ENCODE data around the gene MGAT3.
"Not testable (repeated sequence)": the region's sequence is repeated elsewhere in the genome, so short reads cannot be mapped to it uniquely, and the experiment has no call there.

Gene MGAT3

DNA sequence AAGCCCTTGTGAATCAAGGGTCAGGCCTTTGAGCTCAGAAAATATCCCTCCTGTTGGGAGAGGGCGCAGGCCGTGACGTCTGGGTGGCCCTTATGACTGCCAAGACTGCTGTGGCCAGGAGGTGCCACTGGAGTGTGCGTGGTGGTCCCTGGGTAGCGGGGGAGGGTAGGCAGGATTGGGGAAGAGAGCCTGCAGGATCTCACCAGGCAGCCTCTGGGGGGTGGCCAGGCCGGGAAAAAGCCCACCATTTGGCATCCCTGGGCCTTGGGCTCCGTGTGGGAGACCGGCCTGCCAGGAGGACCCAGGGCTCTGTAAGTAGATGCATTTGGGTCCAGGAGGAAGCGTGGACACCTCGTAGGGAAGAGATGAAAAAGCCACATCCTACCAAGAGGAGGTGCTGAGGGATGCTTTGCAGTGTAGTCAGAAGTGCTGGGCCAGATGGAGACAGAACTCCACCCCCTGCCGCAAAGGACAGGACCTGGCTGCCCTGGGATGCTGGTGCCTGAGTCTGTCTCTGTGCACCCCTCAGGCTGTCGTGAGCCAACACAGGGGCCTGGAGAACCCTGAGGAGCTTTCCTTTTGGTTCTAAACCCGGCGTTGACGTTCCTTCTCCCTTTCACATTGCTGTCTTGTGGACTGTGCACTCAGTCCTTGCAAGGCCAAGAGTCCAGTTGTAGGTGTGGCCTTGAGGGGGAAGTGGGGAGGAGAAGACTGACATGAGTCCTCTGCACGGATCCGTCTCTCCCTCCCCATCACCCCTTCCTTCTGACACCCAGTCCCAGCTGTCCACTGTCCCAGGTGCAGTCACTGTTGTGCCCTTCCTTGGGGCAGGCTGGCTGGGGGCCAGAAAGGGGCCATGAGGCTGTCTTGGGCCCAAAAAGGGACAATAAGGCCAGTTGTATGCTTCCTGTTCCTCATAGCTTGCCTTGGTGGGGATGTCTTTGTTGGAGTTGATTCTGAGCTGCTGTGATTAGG, 32.6 kb downstream of the MGAT3 start:
- DNase-seq (ENCODE audit: low read depth in 1 of 2, low spot score in 1 of 2) = no peak

DNA sequence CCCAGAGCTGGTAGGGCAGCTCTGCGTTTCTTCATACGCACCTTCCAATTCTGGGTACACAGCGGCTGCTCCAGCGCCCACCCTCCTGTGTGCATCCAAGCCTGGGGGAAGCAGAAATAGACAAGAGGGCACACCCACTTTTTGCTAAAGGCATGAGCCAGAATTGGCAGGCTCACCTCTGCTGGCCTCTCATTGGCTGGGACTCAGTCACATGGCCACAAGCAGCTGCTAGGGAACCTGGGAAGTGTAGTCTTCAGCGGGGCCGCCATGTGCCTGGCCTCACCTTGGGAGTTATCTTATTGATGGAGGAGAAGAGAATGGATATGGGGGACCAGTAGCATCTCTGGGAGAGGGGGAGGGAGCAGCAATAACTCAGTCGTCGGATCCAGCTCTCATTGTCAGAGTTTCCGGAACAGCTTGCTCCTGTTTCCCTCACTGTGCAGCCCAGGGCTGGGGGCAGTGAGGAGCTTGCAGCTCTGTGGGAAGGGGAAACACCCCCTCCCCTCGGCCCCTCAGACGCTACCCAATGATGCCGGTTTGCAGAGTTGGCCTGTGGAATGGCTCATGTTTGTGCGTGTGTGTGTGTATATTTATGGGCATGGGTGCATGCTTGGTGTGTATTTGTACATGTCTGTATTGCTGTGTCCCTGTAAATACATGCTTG, 33.5 kb downstream of the MGAT3 start:
- DNase-seq (ENCODE audit: low read depth in 1 of 2, low spot score in 1 of 2) = peak; percentile 42 to 79

DNA sequence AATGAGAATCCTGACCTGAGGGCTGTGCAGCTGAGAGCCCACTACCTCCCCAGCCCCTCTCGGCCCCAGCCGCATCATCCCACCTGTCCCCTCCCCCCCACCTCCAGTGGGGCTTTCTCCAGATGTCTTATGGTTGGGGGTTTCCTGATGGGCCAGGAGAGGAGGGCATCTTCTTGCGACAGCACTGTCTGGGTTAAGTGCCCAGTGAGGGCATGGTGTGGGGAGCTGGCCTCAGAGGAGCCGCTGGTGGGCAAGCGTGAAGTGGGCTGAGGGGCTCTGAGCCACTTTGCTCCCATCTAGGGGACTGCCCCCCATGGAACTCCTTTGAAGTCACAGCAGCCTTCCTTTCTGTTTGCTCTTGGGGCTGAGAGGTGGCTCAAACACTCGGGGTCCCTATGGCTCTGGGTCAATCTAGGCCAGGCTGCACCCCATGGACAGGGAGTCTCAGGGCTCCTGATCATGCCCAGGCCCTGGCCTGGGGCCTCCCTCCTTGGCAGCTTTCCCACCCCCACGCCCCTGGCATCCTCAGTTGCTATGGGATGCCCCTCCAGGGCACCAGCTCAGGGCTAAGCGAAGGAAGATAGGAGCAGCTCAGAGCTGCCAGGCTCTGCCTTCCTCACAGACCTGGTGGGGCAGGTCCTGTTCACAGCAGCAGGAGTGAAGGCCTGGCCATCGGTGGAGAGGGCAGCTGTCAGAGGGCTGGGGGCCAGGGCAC, 34.3 kb downstream of the MGAT3 start:
- DNase-seq (ENCODE audit: low read depth in 1 of 2, low spot score in 1 of 2) = no peak

DNA sequence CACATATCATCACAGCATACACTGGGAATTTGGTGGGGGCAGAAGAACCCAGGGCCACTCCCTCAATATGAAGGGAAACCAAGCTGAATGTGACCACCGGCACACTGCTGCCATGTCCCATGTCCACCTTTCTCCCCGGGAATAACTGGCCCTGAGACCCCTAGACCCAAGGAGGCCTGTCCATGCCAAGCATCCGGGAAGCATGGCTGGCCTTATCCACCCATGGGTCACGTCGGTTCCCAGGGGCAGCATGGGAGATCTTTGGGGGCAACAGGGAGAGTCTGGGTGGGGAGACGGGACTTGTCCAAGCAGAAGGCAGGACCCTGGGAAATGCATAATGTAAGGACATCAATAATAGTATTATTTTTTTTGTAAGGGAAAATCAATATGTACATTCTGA, 34.9 kb downstream of the MGAT3 start:
- no peak for DNase-seq (ENCODE audit: low read depth in 1 of 2, low spot score in 1 of 2)

DNA sequence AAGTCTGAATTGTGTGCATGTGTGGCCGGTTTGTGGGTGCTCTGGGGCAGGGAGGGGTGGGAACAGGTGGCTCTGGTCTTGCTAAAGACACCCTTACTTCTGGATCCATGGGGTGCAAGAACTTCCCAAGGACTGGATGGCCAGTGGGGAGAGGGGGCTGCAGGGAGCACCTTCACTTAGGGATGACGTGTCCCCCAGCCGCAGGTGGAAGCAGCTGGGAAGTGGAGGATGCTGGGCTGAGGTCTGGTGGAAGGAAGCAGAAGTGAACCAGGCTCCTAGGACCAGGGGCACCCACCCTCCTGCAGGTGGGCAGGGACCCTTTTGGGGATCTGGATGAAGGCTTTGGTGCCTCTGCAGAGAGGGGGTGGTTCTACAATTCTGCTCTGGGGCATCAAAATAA, 35.4 kb downstream of the MGAT3 start:
- DNase-seq (ENCODE audit: low read depth in 1 of 2, low spot score in 1 of 2) = no peak

DNA sequence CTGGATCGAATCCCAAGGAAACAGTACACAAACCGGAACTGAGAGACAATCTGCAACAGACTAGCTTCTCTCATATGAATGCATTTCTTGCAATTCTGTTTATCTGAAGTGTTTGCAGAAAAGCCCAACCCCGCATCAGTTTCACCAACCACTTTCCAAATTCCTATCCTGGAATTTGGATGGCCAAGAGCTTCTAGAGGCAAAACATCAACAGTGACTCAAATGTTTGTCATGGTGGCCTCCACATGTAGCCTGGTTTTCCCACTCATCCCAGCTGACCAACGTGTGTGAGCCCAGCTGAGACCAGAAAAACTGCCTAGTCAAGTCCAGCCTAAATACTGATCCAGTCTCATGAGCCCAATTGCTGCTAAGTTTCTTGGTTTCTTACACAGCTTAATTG, 36.9 kb downstream of the MGAT3 start:
- no peak for DNase-seq (ENCODE audit: low read depth in 1 of 2, low spot score in 1 of 2)

DNA sequence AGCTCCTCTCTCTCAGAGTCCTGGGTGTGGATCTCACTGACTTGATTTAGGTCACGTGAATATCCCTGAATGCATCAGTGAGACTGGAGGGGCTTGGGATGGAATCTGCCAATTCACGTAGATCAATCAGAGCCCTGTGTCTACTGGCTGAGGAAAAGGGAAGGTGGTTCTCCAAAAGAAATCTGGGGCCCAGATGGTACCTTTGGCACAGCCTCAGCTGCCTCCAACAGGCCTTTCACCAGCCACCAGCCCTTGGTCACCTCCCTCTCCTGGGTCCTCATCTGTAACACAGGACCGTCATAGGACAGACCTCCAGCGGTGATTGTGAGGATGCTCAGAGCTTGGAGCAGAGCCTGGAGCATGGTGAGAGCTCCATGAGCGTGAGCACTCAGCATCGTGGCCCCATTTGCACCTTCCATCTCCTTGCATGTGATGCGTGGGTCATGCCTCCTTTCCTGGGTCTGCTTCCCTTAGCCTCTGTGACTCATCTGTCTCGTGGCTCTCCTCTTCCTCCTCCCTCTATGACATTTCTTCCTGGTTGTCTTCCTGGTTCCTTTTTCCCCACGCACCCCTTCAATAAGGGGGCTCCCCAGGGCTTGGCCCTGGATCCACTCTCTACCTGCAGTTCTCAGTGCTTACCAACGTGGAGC, 37.8 kb downstream of the MGAT3 start:
- no peak for DNase-seq (ENCODE audit: low read depth in 1 of 2, low spot score in 1 of 2)

DNA sequence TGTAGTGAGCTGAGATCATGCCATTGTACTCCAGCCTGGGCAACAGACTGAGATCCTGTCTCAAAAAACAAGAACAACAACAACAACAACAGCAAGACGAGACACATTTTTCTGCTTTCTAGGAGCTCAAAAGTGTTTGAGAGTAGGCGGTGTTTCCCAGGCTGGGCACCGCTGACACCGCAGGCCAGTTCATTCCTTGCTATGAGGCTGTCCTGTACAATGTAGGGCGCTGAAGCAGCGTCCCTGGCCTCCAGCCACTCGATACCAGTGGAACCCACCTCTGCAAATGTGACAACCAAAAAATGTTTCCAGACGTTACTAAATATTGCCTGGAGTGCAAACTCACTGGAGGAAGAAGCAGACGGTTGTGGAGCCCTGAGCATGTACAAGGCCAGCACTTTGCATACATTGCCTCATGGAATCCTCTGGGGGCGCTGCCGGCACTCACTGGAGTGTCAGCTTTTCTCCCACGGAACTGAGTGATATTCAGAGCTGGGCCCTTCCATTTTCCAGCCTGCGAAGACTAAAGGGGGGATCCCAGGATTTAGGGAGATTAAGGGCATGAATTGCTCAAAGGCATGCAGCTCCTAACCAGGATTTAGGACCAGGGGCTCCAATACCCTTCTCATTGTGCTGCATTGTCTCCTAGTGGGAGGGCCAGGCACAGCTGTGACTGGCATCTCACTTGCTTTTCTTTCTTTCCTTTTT, 39.5 kb downstream of the MGAT3 start:
- DNase-seq (ENCODE audit: low read depth in 1 of 2, low spot score in 1 of 2) = peak; percentile 28 to 55

DNA sequence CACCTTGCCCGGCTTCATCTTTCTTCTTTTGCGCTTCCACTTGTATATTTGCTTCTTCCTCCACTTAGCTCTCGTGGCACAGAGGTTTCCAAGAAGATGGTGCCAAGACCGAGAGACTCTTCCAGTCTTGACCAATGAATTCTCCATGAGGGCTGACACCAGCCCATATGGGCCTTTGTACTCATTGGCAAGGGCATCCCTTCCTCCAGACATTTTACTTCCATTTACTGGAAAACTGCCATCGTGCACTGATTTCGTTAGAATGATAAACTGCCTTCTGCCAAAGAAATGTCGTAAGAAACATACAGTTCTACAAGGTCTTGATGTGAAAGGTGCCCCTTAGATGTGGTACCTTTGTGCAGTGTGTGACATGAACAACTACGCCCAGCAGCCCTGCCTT, 40.6 kb downstream of the MGAT3 start:
- no peak for DNase-seq (ENCODE audit: low read depth in 1 of 2, low spot score in 1 of 2)

DNA sequence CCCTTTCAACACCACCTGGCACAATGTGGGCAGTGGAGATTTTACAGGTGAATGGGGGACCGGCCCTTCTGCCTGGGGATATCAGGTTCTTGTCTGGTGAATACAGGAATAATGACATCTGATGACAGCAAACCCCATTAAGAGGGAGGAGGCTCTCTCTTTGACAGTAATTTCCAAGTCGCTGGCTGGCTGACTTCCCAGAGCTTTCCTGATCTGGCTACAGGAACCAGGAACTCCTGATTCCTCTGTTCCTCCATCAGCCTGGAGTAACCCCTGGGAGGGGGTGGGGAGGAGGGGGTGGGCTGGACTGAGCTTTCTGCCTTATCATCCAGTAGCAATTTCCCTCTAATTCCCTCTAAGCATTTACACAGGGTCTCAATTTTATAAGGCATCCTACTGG, 41.6 kb downstream of the MGAT3 start:
- no peak for DNase-seq (ENCODE audit: low read depth in 1 of 2, low spot score in 1 of 2)

DNA sequence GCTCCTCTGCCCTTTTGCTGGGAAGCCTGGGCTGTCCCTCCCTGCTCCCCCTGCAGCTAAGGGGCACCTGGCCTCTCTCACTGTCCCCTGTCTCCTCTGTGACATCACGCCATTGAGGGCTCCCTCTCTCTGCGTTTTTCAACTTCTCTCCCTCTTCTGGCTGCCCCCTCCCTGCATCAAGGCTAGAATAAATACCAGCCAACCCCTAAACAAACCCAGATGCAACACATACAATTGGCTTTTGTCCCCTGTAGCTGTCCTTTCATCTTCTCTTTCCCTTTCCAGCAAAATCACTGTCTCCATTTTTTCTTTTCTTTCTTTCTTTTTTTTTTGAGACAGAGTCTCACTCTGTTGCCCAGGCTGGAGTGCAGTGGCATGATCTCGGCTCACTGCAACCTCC, 42.0 kb downstream of the MGAT3 start:
- DNase-seq (ENCODE audit: low read depth in 1 of 2, low spot score in 1 of 2) = no peak

DNA sequence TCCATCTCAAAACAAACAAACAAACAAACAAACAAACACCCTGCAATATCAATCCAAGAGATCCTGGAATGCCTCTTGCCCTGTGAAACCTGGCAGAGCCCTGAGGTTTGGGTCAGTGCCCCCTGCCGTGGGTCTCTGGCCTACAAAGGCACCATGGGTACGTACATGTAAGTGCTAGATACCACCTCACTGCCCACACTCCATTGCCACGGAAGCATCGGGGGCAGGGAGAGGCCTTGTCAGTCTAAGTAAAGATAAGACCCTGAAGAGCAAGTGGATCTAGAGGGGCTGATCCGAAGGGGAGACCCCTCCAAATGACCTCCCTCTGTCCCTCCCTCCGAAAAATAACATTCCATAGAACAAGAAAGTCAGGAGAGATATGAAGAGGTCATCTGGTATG, 43.3 kb downstream of the MGAT3 start:
- no peak for DNase-seq (ENCODE audit: low read depth in 1 of 2, low spot score in 1 of 2)

DNA sequence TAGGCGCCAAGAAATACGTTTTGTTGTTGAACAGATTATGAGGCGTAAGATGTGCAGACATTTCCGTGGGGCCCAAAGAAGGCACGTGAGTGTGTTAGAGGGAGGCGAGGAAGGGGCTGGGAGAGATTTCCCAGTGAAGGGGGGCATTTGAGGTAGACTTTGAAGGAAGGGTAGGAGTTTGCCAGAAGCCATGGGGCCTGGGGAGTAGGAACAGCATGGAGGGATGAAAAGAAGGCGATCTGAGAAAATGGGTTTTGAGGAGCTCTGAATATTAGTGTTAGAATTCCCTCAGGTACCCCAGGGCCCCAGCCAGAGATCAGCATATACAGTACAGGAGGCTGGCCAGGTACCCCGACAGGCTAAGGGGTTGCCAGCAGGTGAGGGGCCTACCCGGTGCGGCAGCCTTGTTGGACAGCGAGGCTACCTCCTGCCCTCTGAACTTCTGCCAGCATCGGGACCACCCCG, 44.9 kb downstream of the MGAT3 start:
- DNase-seq (ENCODE audit: low read depth in 1 of 2, low spot score in 1 of 2) = no peak

DNA sequence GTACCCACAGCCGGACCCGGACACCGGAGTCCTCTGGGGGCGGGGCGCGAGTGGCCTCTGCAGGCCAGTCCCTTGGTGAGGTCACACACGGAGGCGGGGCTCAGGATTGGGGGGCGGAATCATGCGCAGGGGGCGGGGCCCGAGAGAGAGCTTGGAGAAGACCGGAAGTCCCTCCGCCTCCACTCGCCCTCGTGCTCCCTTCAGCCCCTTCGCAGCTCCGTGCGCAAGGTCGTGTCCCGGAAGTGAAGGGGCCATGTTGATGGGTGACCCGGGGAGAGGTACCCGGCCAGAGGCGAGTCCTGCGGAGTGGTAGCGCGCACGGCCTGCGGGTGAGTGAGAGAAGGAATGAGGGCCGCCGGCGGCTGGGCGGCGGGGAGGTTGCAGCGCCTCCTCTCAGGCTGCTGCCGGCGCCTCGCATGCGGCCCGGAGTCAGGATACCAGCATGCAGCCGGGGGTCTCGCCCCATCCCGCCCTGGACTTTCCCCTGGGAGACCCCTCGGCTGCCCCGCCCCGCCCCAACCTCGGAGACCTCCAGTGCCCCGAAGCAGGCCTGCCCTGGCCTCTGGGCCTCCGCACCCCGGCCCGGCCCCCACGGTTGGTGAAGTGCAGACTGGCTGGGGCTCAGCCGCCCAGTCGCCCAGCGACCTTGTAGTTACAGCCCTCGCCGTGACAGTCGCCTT, 45.4 kb downstream of the MGAT3 start, which contains the start of gene MIEF1:
TSS of gene MIEF1 (plus strand) at position 182 of the 680 bp plus-strand sequence. CDS start 9,005 bp downstream, outside the sequence.
- peak; percentile 87 to 92 for DNase-seq (ENCODE audit: low read depth in 1 of 2, low spot score in 1 of 2)

DNA sequence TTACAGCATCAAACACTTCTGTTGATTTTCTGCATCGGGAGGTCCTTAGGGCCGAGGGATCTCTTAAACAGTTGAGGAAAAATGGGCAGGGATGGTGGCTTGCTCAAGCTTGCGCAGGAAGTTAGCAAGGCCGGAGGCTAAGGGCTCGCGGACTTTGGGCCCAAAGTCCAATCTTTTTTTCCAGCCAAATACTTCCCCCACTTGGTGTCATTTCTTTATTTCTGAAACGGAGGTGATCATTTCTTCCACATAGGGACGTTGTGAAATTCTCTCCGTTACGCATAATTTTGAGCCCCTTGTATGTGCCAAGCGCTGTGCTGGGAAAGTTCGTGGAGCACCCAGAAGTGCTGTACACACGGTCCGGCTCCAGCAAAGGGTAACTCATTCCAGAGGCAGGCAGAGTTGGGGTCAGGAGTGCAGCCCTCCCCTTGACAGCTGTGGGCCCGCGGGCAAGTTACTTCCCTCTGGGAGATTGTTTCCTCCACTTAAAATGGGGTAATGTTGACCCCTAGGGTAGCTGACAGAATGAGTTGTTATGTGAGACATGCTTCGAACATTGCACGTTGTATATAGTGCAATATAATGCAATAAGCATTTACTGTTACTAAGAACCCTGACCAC, 46.1 kb downstream of the MGAT3 start:
- no peak for DNase-seq (ENCODE audit: low read depth in 1 of 2, low spot score in 1 of 2)

DNA sequence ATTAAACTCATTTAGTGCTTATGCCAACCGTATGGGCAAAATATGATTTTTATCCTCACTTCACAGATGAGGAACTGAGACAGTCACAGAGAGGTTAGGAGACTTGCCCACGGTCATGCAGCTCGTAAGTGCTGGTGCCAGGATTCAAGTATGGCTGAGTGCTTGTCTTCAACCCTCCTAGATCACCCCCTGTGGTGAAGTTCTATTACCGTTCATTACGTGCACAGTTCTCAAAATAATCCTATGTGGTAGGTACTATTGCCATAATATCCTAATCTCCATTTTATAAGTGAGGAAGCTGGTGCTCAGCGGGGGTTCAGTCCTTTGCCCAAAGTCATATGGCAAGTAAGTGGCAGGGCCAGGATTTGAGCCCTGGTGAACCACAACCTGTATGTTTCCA, 46.8 kb downstream of the MGAT3 start:
- DNase-seq (ENCODE audit: low read depth in 1 of 2, low spot score in 1 of 2) = no peak

DNA sequence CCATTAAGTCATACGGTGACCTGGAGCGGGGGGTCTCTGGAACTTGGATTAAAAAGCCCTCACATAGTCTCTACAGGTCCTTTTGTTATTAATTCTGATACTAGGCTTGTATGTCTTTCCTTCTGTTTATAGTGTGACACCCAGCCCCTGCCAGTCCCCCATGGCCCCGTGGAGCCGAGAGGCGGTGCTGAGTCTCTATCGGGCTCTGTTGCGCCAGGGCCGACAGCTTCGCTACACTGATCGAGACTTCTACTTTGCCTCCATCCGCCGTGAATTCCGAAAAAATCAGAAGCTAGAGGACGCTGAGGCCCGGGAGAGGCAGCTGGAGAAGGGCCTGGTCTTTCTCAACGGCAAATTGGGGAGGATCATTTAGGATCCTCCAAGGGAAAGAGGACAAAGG, 47.3 kb downstream of the MGAT3 start:
- DNase-seq (ENCODE audit: low read depth in 1 of 2, low spot score in 1 of 2) = no peak

DNA sequence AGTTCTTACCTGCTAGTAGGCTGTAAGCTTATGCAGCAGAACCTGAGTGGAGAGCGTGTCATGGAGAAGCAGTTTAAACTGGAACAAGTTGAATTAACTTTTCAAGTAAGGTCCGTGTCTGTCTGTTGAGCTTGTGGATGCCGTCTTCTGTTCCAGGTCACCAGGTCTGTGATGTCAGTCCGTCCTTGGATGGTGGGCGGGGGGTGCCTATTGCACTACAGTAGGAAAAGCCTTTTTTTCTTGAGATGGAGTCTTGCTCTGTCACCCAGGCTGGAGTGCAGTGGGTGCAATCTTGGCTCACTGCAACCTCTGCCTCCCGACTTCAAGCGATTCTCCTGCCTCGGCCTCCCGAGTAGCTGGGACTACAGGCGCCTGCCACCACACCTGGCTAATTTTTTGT, 50.2 kb downstream of the MGAT3 start:
- not testable (repeated sequence) for DNase-seq (ENCODE audit: low read depth in 1 of 2, low spot score in 1 of 2)

DNA sequence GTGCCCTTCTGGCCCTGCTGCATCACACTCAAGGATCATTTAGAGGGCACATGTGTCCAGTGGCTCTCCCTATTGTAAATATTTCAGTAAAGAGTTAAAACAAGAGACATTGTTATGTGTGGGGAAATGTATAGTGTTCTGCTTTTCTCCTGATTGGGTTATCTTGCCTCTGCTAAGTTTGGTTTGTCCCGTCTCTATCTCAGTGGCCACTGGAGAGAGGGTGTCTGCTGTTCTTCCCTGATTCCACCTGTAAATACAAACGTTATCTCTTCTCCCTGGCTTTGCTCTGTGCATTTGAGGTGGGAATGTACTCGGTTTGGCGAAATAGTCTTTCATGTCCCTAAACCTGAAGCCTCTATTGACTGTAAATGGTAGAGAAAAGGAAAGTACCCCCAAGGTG, 51.6 kb downstream of the MGAT3 start:
- DNase-seq (ENCODE audit: low read depth in 1 of 2, low spot score in 1 of 2) = no peak
